PC-3 (cell line): Measurements from ENCODE around the gene WDR27.

ENCODE experiments used
- CTCF ChIP-seq: fragments of 300-600 bp; sonication (generic); conservative IDR thresholded peaks from 2 replicates; pipeline ENCODE4 v1.5.1; 2017; ENCODE audit warnings: antibody characterized with exemption, low read depth, mild to moderate bottlenecking, low read length
- EZH2 ChIP-seq: fragments of 300-600 bp; sonication (generic); IDR thresholded peaks from one replicate; pipeline ENCODE4 v1.6.1; 2017; ENCODE audit warnings: antibody characterized with exemption, mild to moderate bottlenecking, low read length; ENCODE audit not compliant: unreplicated experiment

GRCh38 chr6:169629256-169629655, 72.6 kb downstream of the WDR27 start:
- TF ChIP-seq EZH2 = no peak
- TF ChIP-seq CTCF = no peak
